Tibial artery (tissue), 4 donors: ENCODE measurements around the gene AK2.
A peak's percentile ranks its signal among the peaks of the same experiment; 100 is the strongest.

ENCODE experiments used
- DNase-seq, 2 donors: peaks; one replicate each; pipeline ENCODE4 v3.0.0-alpha.2; 2019
- H3K27ac ChIP-seq, 2 donors: fragments of 200-600 bp; sonication (generic) in 1 of 2; 1 replicate in 1 of 2; 2 replicates in 1 of 2; pipeline ENCODE4 v1.5.1; 2018 to 2019; ENCODE audit warnings: mild to moderate bottlenecking in 1 of 2
- H3K27me3 ChIP-seq, 2 donors: fragments of 200-600 bp; sonication (generic) in 1 of 2; one replicate each; pipeline versions ENCODE4 v1.5.1 to v1.6.0; 2016 to 2019
- H3K36me3 ChIP-seq, 3 donors: fragments of 200-600 bp; sonication (generic) in 2 of 3; one replicate each; pipeline ENCODE4 v1.5.1; 2016 to 2019; ENCODE audit warnings: mild to moderate bottlenecking in 2 of 3
- H3K4me1 ChIP-seq, 4 donors: fragments of 200-600 bp; sonication (generic) in 2 of 4; 1 replicate in 3 of 4; 2 replicates in 1 of 4; pipeline ENCODE4 v1.5.1; 2016 to 2019
- H3K4me3 ChIP-seq, 2 donors: fragments of 200-600 bp; sonication (generic) in 1 of 2; 1 replicate in 1 of 2; 2 replicates in 1 of 2; pipeline ENCODE4 v1.5.1; 2018 to 2019; ENCODE audit warnings: mild to moderate bottlenecking in 2 of 2
- H3K9me3 ChIP-seq, 3 donors: fragments of 200-600 bp; sonication (generic) in 1 of 3; one replicate each; pipeline ENCODE4 v1.5.1; 2016 to 2019
- CTCF ChIP-seq, 2 experiments: fragments of 200-600 bp in 1 of 2; fragments of 450-650 bp in 1 of 2; IDR thresholded peaks; one replicate each; pipeline ENCODE4 v1.5.1; 2017 to 2019; ENCODE audit warnings: antibody characterized with exemption in 2 of 2, mild to moderate bottlenecking in 1 of 2, moderate library complexity in 1 of 2
- intact Hi-C: fragments of 100-400 bp; cut with DNase I; formaldehyde crosslinking; loops from one replicate; pipeline ENCODE4 v1.15.0; 2023; ENCODE audit warnings: low total_unique reads

AK2 gene

GRCh38 chr1:33057095-33057494, 20.4 kb upstream of the AK2 start:
- H3K4me3 ChIP-seq: no peak overlapping the region
- no peaks in the 10 kb centered on the region for H3K27me3 ChIP-seq
- DNase-seq: no peak
- H3K9me3 ChIP-seq: no peaks in the 10 kb centered on the region
- peaks cover 0 to 18% (median 8%) of the 10 kb centered on the region in 4 donors for H3K4me1 ChIP-seq
- intact Hi-C loops: loop anchor here (5.0 kb wide), 1 partner anchor 125 kb away; no protein-coding TSS in a partner anchor
- TF ChIP-seq CTCF (IDR thresholded peaks at IDR 0.05): no peak
- no peak overlapping the region for H3K27ac ChIP-seq
- H3K36me3 ChIP-seq: no peaks in the 10 kb centered on the region

GRCh38 chr1:33056426-33056825, 19.7 kb upstream of the AK2 start:
- intact Hi-C loops: loop anchor here (5.0 kb wide), 1 partner anchor 124 kb away; no protein-coding TSS in a partner anchor
- H3K4me1 ChIP-seq: peaks cover 0 to 18% (median 8%) of the 10 kb centered on the region in 4 donors
- H3K4me3 ChIP-seq: no peak overlapping the region
- DNase-seq: no peak
- no peaks in the 10 kb centered on the region for H3K36me3 ChIP-seq
- no peaks in the 10 kb centered on the region for H3K27me3 ChIP-seq
- no peaks in the 10 kb centered on the region for H3K9me3 ChIP-seq
- TF ChIP-seq CTCF (IDR thresholded peaks at IDR 0.05): no peak
- no peak overlapping the region for H3K27ac ChIP-seq

- no peak overlapping the region for H3K4me3 ChIP-seq
- H3K27me3 ChIP-seq: no peaks in the 10 kb centered on the region
- DNase-seq: peak; percentile 53 to 70
- intact Hi-C loops: loop anchor here (5.0 kb wide), 1 partner anchor 123 kb away; no protein-coding TSS in a partner anchor
- no peaks in the 10 kb centered on the region for H3K36me3 ChIP-seq
- H3K4me1 ChIP-seq: peaks cover 0 to 10% (median 2%) of the 10 kb centered on the region in 4 donors
- no peaks in the 10 kb centered on the region for H3K9me3 ChIP-seq
- peak; percentile 66 to 70 for TF ChIP-seq CTCF (IDR thresholded peaks at IDR 0.05)
- H3K27ac ChIP-seq: no peak overlapping the region
Measured at GRCh38 chr1:33055210-33056008, 18.7 kb upstream of the AK2 start.

GRCh38 chr1:33050221-33051076, 13.8 kb upstream of the AK2 start:
- DNase-seq: no peak
- intact Hi-C loops: no loop called here
- no peak for TF ChIP-seq CTCF (IDR thresholded peaks at IDR 0.05)

GRCh38 chr1:33049371-33049770, 12.7 kb upstream of the AK2 start:
- no peaks in the 10 kb centered on the region for H3K9me3 ChIP-seq
- intact Hi-C loops: no loop called here
- no peak for TF ChIP-seq CTCF (IDR thresholded peaks at IDR 0.05)
- H3K4me3 ChIP-seq: no peak overlapping the region
- no peaks in the 10 kb centered on the region for H3K36me3 ChIP-seq
- H3K27me3 ChIP-seq: no peaks in the 10 kb centered on the region
- no peaks in the 10 kb centered on the region for H3K4me1 ChIP-seq
- H3K27ac ChIP-seq: no peak overlapping the region
- no peak for DNase-seq

More at GRCh38 chr1:33050221-33051076, 13.8 kb upstream of the AK2 start:
- peaks cover 0 to 6% (median 0%) of the 10 kb centered on the region in 4 donors for H3K4me1 ChIP-seq
- no peak overlapping the region for H3K27ac ChIP-seq
- H3K4me3 ChIP-seq: no peak overlapping the region
- H3K9me3 ChIP-seq: no peaks in the 10 kb centered on the region
- no peaks in the 10 kb centered on the region for H3K36me3 ChIP-seq
- no peaks in the 10 kb centered on the region for H3K27me3 ChIP-seq
